ENCODE results near the gene TRDMT1.
"Not testable (repeated sequence)": the region's sequence is repeated elsewhere in the genome, so short reads cannot be mapped to it uniquely, and the experiment has no call there.

TRDMT1 gene

DNA sequence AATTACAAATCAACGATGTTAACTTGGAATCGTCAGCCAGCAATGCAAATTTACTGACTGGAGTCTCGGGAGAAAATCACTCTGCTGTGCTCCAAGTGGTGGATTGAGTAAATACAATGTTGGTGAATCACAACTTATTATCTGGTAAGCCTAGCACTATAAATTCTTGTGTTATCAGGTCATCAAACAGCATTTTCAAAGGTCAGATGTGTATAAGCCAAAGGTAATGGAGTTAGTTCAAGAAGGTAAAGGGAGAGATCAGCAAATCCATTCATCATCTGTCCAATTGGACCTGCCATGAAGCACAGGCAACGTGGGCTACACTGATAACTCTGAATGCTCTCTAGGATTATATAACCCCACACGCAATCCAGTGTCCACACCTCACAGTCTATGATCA is 85.8 kb downstream of the TRDMT1 start:
- Histone ChIP-seq H3K27me3 (ENCODE audit: control insufficient read depth in 5 of 5, insufficient read depth in 4 of 5, low read length in 5 of 5) (no peaks in the 10 kb centered on the region), H3K4me1 (ENCODE audit: control insufficient read depth in 5 of 5, insufficient read depth in 5 of 5, low read length in 5 of 5) (peaks cover 0 to 16% (median 10%) of the 10 kb centered on the region in 5 donors), H3K4me3 (ENCODE audit: low read depth in 1 of 5, low read length in 5 of 5) (no peak overlapping the region), H3K27ac (ENCODE audit: low read depth, low read length) (no peak overlapping the region), H3K9ac (ENCODE audit: low read length in 5 of 5) (no peak overlapping the region), H3K36me3 (ENCODE audit: control insufficient read depth in 5 of 5, insufficient read depth in 5 of 5, low read length in 5 of 5) (no peaks in the 10 kb centered on the region), H3K9me3 (ENCODE audit: control insufficient read depth in 5 of 5, low read length in 5 of 5) (no peaks in the 10 kb centered on the region)

GRCh38 chr10:17114878-17115444 is 86.5 kb downstream of the TRDMT1 start:
- H3K4me3 ChIP-seq (ENCODE audit: low read depth in 1 of 5, low read length in 5 of 5); H3K9ac ChIP-seq (ENCODE audit: low read length in 5 of 5); H3K36me3 ChIP-seq (ENCODE audit: control insufficient read depth in 5 of 5, insufficient read depth in 5 of 5, low read length in 5 of 5); H3K27ac ChIP-seq (ENCODE audit: low read depth, low read length); H3K27me3 ChIP-seq (ENCODE audit: control insufficient read depth in 5 of 5, insufficient read depth in 4 of 5, low read length in 5 of 5); H3K9me3 ChIP-seq (ENCODE audit: control insufficient read depth in 5 of 5, low read length in 5 of 5): not testable (repeated sequence)
- H3K4me1 ChIP-seq (ENCODE audit: control insufficient read depth in 5 of 5, insufficient read depth in 5 of 5, low read length in 5 of 5) = peaks cover 0 to 16% (median 10%) of the 10 kb centered on the region in 5 donors

GRCh38 chr10:17113889-17114540 is 87.5 kb downstream of the TRDMT1 start:
- Histone ChIP-seq H3K27ac (ENCODE audit: low read depth, low read length) (no peak overlapping the region), H3K9ac (ENCODE audit: low read length in 5 of 5) (no peak overlapping the region), H3K27me3 (ENCODE audit: control insufficient read depth in 5 of 5, insufficient read depth in 4 of 5, low read length in 5 of 5) (no peaks in the 10 kb centered on the region)

DNA sequence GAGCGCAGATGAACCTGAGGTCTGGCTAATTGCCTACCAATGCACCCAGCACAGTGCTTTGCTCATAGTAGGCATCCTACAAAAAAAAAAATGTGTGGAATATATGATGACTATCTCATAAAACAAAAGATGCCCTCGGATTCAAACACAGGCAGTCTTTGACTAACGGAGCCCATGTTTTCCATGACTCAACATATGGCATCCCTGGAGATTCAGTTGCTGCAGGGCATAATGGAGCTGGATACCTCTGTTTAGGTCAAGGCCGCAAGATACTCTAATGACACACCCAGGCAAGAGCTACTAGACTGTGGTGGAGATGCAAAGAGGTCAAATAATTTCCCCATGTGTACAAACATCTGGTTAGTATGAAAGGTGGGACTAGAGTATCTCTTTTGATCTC is 88.1 kb downstream of the TRDMT1 start:
- no peaks in the 10 kb centered on the region for H3K36me3 ChIP-seq (ENCODE audit: control insufficient read depth in 5 of 5, insufficient read depth in 5 of 5, low read length in 5 of 5)
- H3K9me3 ChIP-seq (ENCODE audit: control insufficient read depth in 5 of 5, low read length in 5 of 5) = no peaks in the 10 kb centered on the region
- H3K27me3 ChIP-seq (ENCODE audit: control insufficient read depth in 5 of 5, insufficient read depth in 4 of 5, low read length in 5 of 5) = no peaks in the 10 kb centered on the region
- H3K27ac ChIP-seq (ENCODE audit: low read depth, low read length) = no peak overlapping the region
- H3K4me3 ChIP-seq (ENCODE audit: low read depth in 1 of 5, low read length in 5 of 5) = no peak overlapping the region
- H3K9ac ChIP-seq (ENCODE audit: low read length in 5 of 5) = no peak overlapping the region
- peaks cover 0 to 16% (median 10%) of the 10 kb centered on the region in 5 donors for H3K4me1 ChIP-seq (ENCODE audit: control insufficient read depth in 5 of 5, insufficient read depth in 5 of 5, low read length in 5 of 5)

More at GRCh38 chr10:17113889-17114540, 87.5 kb downstream of the TRDMT1 start:
- peaks cover 0 to 16% (median 10%) of the 10 kb centered on the region in 5 donors for H3K4me1 ChIP-seq (ENCODE audit: control insufficient read depth in 5 of 5, insufficient read depth in 5 of 5, low read length in 5 of 5)
- H3K36me3 ChIP-seq (ENCODE audit: control insufficient read depth in 5 of 5, insufficient read depth in 5 of 5, low read length in 5 of 5) = no peaks in the 10 kb centered on the region
- H3K4me3 ChIP-seq (ENCODE audit: low read depth in 1 of 5, low read length in 5 of 5) = no peak overlapping the region
- no peaks in the 10 kb centered on the region for H3K9me3 ChIP-seq (ENCODE audit: control insufficient read depth in 5 of 5, low read length in 5 of 5)

DNA sequence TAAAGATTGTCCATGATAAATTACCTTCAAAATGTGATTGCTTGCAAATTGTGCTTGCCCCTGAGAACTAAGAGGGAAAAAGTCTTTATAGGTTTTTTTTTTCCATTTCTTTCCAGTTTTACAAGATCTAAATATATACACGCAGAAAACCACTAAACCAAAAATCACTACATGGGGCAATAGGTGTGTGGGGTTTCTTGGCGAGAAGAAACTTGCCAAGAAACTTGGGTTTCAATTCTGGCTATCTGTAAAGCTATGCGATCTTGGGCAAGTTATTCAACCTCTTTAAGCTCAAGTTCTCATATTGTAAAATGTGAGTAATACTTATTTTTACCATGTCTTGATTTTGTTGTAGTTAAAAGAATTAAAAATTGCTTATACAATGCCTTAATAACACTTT is 88.9 kb downstream of the TRDMT1 start:
- H3K36me3 ChIP-seq (ENCODE audit: control insufficient read depth in 5 of 5, insufficient read depth in 5 of 5, low read length in 5 of 5) = no peaks in the 10 kb centered on the region
- H3K27ac ChIP-seq (ENCODE audit: low read depth, low read length) = no peak overlapping the region
- no peak overlapping the region for H3K4me3 ChIP-seq (ENCODE audit: low read depth in 1 of 5, low read length in 5 of 5)
- H3K9ac ChIP-seq (ENCODE audit: low read length in 5 of 5) = no peak overlapping the region
- peaks cover 0 to 16% (median 10%) of the 10 kb centered on the region in 5 donors for H3K4me1 ChIP-seq (ENCODE audit: control insufficient read depth in 5 of 5, insufficient read depth in 5 of 5, low read length in 5 of 5)
- no peaks in the 10 kb centered on the region for H3K27me3 ChIP-seq (ENCODE audit: control insufficient read depth in 5 of 5, insufficient read depth in 4 of 5, low read length in 5 of 5)
- H3K9me3 ChIP-seq (ENCODE audit: control insufficient read depth in 5 of 5, low read length in 5 of 5) = no peaks in the 10 kb centered on the region

GRCh38 chr10:17109475-17110207 is 91.8 kb downstream of the TRDMT1 start:
- Histone ChIP-seq H3K36me3 (ENCODE audit: control insufficient read depth in 5 of 5, insufficient read depth in 5 of 5, low read length in 5 of 5) (no peaks in the 10 kb centered on the region), H3K27me3 (ENCODE audit: control insufficient read depth in 5 of 5, insufficient read depth in 4 of 5, low read length in 5 of 5) (no peaks in the 10 kb centered on the region), H3K4me3 (ENCODE audit: low read depth in 1 of 5, low read length in 5 of 5) (no peak overlapping the region), H3K9ac (ENCODE audit: low read length in 5 of 5) (no peak overlapping the region), H3K9me3 (ENCODE audit: control insufficient read depth in 5 of 5, low read length in 5 of 5) (no peaks in the 10 kb centered on the region), H3K4me1 (ENCODE audit: control insufficient read depth in 5 of 5, insufficient read depth in 5 of 5, low read length in 5 of 5) (no peaks in the 10 kb centered on the region), H3K27ac (ENCODE audit: low read depth, low read length) (no peak overlapping the region)

DNA sequence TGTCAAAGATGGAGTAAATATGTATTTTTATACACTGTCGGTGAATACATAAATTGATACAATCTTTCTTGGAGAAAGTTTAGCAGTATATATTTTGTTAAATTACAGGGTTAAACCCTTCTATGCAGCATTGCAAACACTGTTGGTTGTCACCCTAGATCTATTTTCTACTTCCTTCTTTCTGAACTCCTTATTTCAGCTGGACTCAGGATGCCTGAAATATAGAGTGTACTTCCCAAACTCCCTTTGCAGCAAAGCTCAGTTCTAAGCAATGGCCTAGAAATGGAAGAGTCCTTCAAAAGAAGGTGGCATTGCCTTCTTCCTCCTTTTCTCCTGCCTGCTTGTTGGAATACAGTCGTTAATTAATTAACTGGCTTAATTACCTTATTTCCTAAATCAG is 92.4 kb downstream of the TRDMT1 start:
- no peaks in the 10 kb centered on the region for H3K4me1 ChIP-seq (ENCODE audit: control insufficient read depth in 5 of 5, insufficient read depth in 5 of 5, low read length in 5 of 5)
- H3K27ac ChIP-seq (ENCODE audit: low read depth, low read length) = no peak overlapping the region
- no peak overlapping the region for H3K9ac ChIP-seq (ENCODE audit: low read length in 5 of 5)
- H3K36me3 ChIP-seq (ENCODE audit: control insufficient read depth in 5 of 5, insufficient read depth in 5 of 5, low read length in 5 of 5) = no peaks in the 10 kb centered on the region
- no peak overlapping the region for H3K4me3 ChIP-seq (ENCODE audit: low read depth in 1 of 5, low read length in 5 of 5)
- H3K9me3 ChIP-seq (ENCODE audit: control insufficient read depth in 5 of 5, low read length in 5 of 5) = no peaks in the 10 kb centered on the region
- H3K27me3 ChIP-seq (ENCODE audit: control insufficient read depth in 5 of 5, insufficient read depth in 4 of 5, low read length in 5 of 5) = no peaks in the 10 kb centered on the region

DNA sequence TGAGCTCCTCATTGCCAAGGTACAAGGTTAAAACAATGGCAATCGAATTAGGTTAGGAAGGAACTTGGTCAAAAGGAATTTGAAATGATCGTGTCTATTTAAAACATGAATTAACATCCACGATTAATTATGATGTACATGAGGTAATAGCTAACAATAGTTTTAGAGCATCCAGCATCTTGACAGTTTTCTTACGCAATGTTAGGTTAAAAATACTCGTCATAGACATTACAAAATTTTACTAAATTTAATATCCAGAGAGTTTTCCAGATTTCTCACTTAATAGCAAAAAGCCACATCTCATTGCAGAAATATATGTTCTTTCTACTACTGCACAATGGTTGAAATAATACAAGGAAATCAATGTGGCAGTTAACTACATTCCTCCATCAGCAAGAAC is 94.5 kb downstream of the TRDMT1 start:
- Histone ChIP-seq H3K9ac (ENCODE audit: low read length in 5 of 5) (no peak overlapping the region), H3K27me3 (ENCODE audit: control insufficient read depth in 5 of 5, insufficient read depth in 4 of 5, low read length in 5 of 5) (no peaks in the 10 kb centered on the region), H3K4me3 (ENCODE audit: low read depth in 1 of 5, low read length in 5 of 5) (no peak overlapping the region), H3K27ac (ENCODE audit: low read depth, low read length) (no peak overlapping the region), H3K36me3 (ENCODE audit: control insufficient read depth in 5 of 5, insufficient read depth in 5 of 5, low read length in 5 of 5) (no peaks in the 10 kb centered on the region), H3K9me3 (ENCODE audit: control insufficient read depth in 5 of 5, low read length in 5 of 5) (no peaks in the 10 kb centered on the region), H3K4me1 (ENCODE audit: control insufficient read depth in 5 of 5, insufficient read depth in 5 of 5, low read length in 5 of 5) (peaks cover 0 to 5% (median 0%) of the 10 kb centered on the region in 5 donors)

DNA sequence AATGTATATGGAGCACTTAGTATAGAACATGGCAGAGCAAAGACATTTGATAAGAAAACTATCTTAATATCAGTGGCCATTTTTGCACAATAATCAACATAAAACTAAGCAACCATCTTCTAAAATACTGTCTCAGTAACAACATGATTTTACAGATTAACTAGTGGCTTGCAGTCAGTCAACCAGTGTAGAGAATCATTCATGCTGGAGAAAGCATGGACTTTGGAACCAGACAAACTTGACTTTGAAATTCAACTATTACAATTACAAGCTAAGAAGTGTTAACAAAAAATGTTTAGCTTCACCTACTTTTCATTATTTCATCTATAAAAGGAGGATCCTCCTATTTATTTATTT is 99.6 kb downstream of the TRDMT1 start:
- H3K9me3 ChIP-seq (ENCODE audit: control insufficient read depth in 5 of 5, low read length in 5 of 5) = no peaks in the 10 kb centered on the region
- no peak overlapping the region for H3K9ac ChIP-seq (ENCODE audit: low read length in 5 of 5)
- peak overlapping the region; percentile 67 for H3K27ac ChIP-seq (ENCODE audit: low read depth, low read length)
- H3K27me3 ChIP-seq (ENCODE audit: control insufficient read depth in 5 of 5, insufficient read depth in 4 of 5, low read length in 5 of 5) = no peaks in the 10 kb centered on the region
- no peak overlapping the region for H3K4me3 ChIP-seq (ENCODE audit: low read depth in 1 of 5, low read length in 5 of 5)
- no peaks in the 10 kb centered on the region for H3K36me3 ChIP-seq (ENCODE audit: control insufficient read depth in 5 of 5, insufficient read depth in 5 of 5, low read length in 5 of 5)
- peaks cover 0 to 10% (median 4%) of the 10 kb centered on the region in 5 donors for H3K4me1 ChIP-seq (ENCODE audit: control insufficient read depth in 5 of 5, insufficient read depth in 5 of 5, low read length in 5 of 5)

DNA sequence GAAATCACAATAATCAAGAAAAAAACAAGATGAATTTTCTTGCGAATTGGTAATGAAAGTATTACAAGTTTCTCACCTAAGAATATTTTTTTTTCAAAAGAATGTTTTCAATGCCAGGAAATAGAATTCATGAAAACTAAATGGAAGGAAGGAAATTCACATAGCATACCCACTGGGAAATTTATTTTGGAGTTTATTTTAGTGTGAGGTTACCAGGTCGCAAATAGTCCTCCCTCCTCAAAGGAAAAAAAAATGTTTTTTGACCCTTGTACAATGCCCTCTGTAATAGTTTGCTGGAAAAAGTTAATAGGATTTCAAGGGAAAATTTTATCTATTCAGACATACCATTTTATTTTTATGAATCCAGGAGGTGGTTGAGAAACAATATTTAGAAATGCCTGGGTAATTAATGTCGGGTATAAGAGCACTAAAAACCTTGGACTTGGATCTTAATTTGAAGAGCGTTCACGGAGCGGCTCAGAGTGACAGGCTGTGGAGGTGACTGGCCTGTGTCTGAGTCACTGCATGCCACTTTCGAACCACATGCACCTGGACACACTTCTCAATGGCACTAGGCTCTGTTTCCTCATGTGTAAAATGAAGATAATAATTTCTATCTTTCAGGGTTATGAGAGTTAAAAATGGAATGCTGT is 100.1 kb downstream of the TRDMT1 start:
- no peaks in the 10 kb centered on the region for H3K27me3 ChIP-seq (ENCODE audit: control insufficient read depth in 5 of 5, insufficient read depth in 4 of 5, low read length in 5 of 5)
- no peak overlapping the region for H3K9ac ChIP-seq (ENCODE audit: low read length in 5 of 5)
- no peaks in the 10 kb centered on the region for H3K36me3 ChIP-seq (ENCODE audit: control insufficient read depth in 5 of 5, insufficient read depth in 5 of 5, low read length in 5 of 5)
- H3K27ac ChIP-seq (ENCODE audit: low read depth, low read length) = peak overlapping the region; percentile 67
- H3K4me3 ChIP-seq (ENCODE audit: low read depth in 1 of 5, low read length in 5 of 5) = no peak overlapping the region
- H3K9me3 ChIP-seq (ENCODE audit: control insufficient read depth in 5 of 5, low read length in 5 of 5) = no peaks in the 10 kb centered on the region
- peaks cover 0 to 10% (median 4%) of the 10 kb centered on the region in 5 donors for H3K4me1 ChIP-seq (ENCODE audit: control insufficient read depth in 5 of 5, insufficient read depth in 5 of 5, low read length in 5 of 5)

Measured in subcutaneous abdominal adipose tissue (tissue), 5 donors.